Subcutaneous abdominal adipose tissue (tissue), 5 donors: ENCODE data around the gene GEMIN7.
"Not testable (repeated sequence)": the region's sequence is repeated elsewhere in the genome, so short reads cannot be mapped to it uniquely, and the experiment has no call there.

ENCODE experiments used
- H3K27ac ChIP-seq: one replicate; pipeline ENCODE4 v1.7.0; 2013; ENCODE audit warnings: low read depth, mild to moderate bottlenecking, inconsistent platforms, low read length, moderate library complexity
- H3K27me3 ChIP-seq, 5 donors: one replicate each; pipeline ENCODE4 v1.7.0; 2013; ENCODE audit warnings: low read length in 5 of 5, inconsistent platforms in 1 of 5; ENCODE audit not compliant: control insufficient read depth in 5 of 5, insufficient read depth in 4 of 5
- H3K36me3 ChIP-seq, 5 donors: one replicate each; pipeline ENCODE4 v1.7.0; 2013; ENCODE audit warnings: low read length in 5 of 5; ENCODE audit not compliant: control insufficient read depth in 5 of 5, insufficient read depth in 5 of 5
- H3K4me1 ChIP-seq, 5 donors: one replicate each; pipeline ENCODE4 v1.7.0; 2013; ENCODE audit warnings: low read length in 5 of 5, mild to moderate bottlenecking in 3 of 5, moderate library complexity in 1 of 5; ENCODE audit not compliant: control insufficient read depth in 5 of 5, insufficient read depth in 5 of 5
- H3K4me3 ChIP-seq, 5 donors: one replicate each; pipeline ENCODE4 v1.7.0; 2013; ENCODE audit warnings: low read length in 5 of 5, low read depth in 1 of 5
- H3K9ac ChIP-seq, 5 donors: one replicate each; pipeline ENCODE4 v1.7.0; 2013; ENCODE audit warnings: low read length in 5 of 5, mild to moderate bottlenecking in 4 of 5, moderate library complexity in 3 of 5
- H3K9me3 ChIP-seq, 5 donors: one replicate each; pipeline ENCODE4 v1.7.0; 2013; ENCODE audit warnings: low read length in 5 of 5; ENCODE audit not compliant: control insufficient read depth in 5 of 5
- donor health status: healthy.
- donor health status: healthy.
- donor health status: healthy.
- donor health status: healthy.
- donor health status: healthy.

GEMIN7 gene

GRCh38 chr19:45115809-45116615 lies 37.0 kb downstream of the GEMIN7 start:
- Histone ChIP-seq H3K36me3 (peaks cover 0 to 2% (median 0%) of the 10 kb centered on the region in 5 donors), H3K4me1 (peaks cover 0 to 17% (median 10%) of the 10 kb centered on the region in 5 donors), H3K9ac (no peak overlapping the region)

GRCh38 chr19:45117167-45117594 lies 38.1 kb downstream of the GEMIN7 start:
- Histone ChIP-seq H3K27me3 (no peaks in the 10 kb centered on the region), H3K27ac (no peak overlapping the region), H3K9ac (peak overlapping the region in 1 of 5 donors; percentile 4), H3K36me3 (peaks cover 0 to 2% (median 0%) of the 10 kb centered on the region in 5 donors), H3K9me3 (no peaks in the 10 kb centered on the region), H3K4me3 (no peak overlapping the region), H3K4me1 (peaks cover 0 to 17% (median 10%) of the 10 kb centered on the region in 5 donors)

More at GRCh38 chr19:45115809-45116615, 37.0 kb downstream of the GEMIN7 start:
- Histone ChIP-seq H3K27me3 (no peaks in the 10 kb centered on the region), H3K27ac (no peak overlapping the region), H3K9me3 (no peaks in the 10 kb centered on the region), H3K4me3 (no peak overlapping the region)

- no peak overlapping the region for H3K27ac ChIP-seq
- no peaks in the 10 kb centered on the region for H3K27me3 ChIP-seq
- no peaks in the 10 kb centered on the region for H3K9me3 ChIP-seq
- H3K36me3 ChIP-seq, result peaks cover 0 to 2% (median 0%) of the 10 kb centered on the region in 5 donors
- peaks cover 0 to 17% (median 10%) of the 10 kb centered on the region in 5 donors for H3K4me1 ChIP-seq
- H3K4me3 ChIP-seq, result no peak overlapping the region
- H3K9ac ChIP-seq, result peak overlapping the region in 3 of 5 donors; percentile 4 to 21 (median 19)
Observed at GRCh38 chr19:45117671-45118070, 38.6 kb downstream of the GEMIN7 start.

- Histone ChIP-seq H3K4me3 (no peak overlapping the region), H3K9ac (peak overlapping the region in 3 of 5 donors; percentile 19 to 25 (median 21)), H3K27ac (no peak overlapping the region), H3K27me3 (no peaks in the 10 kb centered on the region), H3K9me3 (no peaks in the 10 kb centered on the region), H3K36me3 (peaks cover 0 to 2% (median 0%) of the 10 kb centered on the region in 5 donors), H3K4me1 (peaks cover 0 to 17% (median 10%) of the 10 kb centered on the region in 5 donors)
Observed at GRCh38 chr19:45118106-45118505, 39.0 kb downstream of the GEMIN7 start.

GRCh38 chr19:45118591-45119355 lies 39.7 kb downstream of the GEMIN7 start:
- not testable (repeated sequence) for H3K9me3 ChIP-seq, H3K4me3 ChIP-seq, H3K27ac ChIP-seq, H3K36me3 ChIP-seq, H3K27me3 ChIP-seq
- H3K9ac ChIP-seq, result peak overlapping the region in 1 of 5 donors; percentile 25
- peaks cover 0 to 20% (median 15%) of the 10 kb centered on the region in 5 donors for H3K4me1 ChIP-seq

- Histone ChIP-seq H3K9ac (no peak overlapping the region), H3K4me1 (peaks cover 0 to 21% (median 18%) of the 10 kb centered on the region in 5 donors)
Observed at GRCh38 chr19:45119582-45119981, 40.5 kb downstream of the GEMIN7 start.

GRCh38 chr19:45121827-45122345 lies 42.8 kb downstream of the GEMIN7 start:
- H3K27ac ChIP-seq, result no peak overlapping the region
- H3K27me3 ChIP-seq, result no peaks in the 10 kb centered on the region
- H3K4me3 ChIP-seq, result no peak overlapping the region
- peaks cover 0 to 23% (median 21%) of the 10 kb centered on the region in 5 donors for H3K4me1 ChIP-seq
- H3K9me3 ChIP-seq, result no peaks in the 10 kb centered on the region
- peaks cover 0 to 3% (median 0%) of the 10 kb centered on the region in 5 donors for H3K36me3 ChIP-seq
- H3K9ac ChIP-seq, result no peak overlapping the region

More at GRCh38 chr19:45119582-45119981, 40.5 kb downstream of the GEMIN7 start:
- no peak overlapping the region for H3K4me3 ChIP-seq
- H3K36me3 ChIP-seq, result peaks cover 0 to 3% (median 0%) of the 10 kb centered on the region in 5 donors
- no peaks in the 10 kb centered on the region for H3K9me3 ChIP-seq
- no peaks in the 10 kb centered on the region for H3K27me3 ChIP-seq
- no peak overlapping the region for H3K27ac ChIP-seq

- Histone ChIP-seq H3K4me1 (peaks cover 0 to 15% (median 14%) of the 10 kb centered on the region in 5 donors), H3K27ac (no peak overlapping the region), H3K36me3 (peaks cover 0 to 3% (median 0%) of the 10 kb centered on the region in 5 donors), H3K4me3 (no peak overlapping the region), H3K9me3 (no peaks in the 10 kb centered on the region), H3K9ac (no peak overlapping the region), H3K27me3 (no peaks in the 10 kb centered on the region)
Observed at GRCh38 chr19:45122832-45123231, 43.8 kb downstream of the GEMIN7 start.

- peak overlapping the region in 1 of 5 donors; percentile 4 for H3K9ac ChIP-seq
- H3K27ac ChIP-seq, result no peak overlapping the region
- H3K4me3 ChIP-seq, result no peak overlapping the region
- H3K27me3 ChIP-seq, result no peaks in the 10 kb centered on the region
- H3K4me1 ChIP-seq, result peaks cover 0 to 12% (median 9%) of the 10 kb centered on the region in 5 donors
- no peaks in the 10 kb centered on the region for H3K9me3 ChIP-seq
- peaks cover 0 to 3% (median 0%) of the 10 kb centered on the region in 5 donors for H3K36me3 ChIP-seq
Observed at GRCh38 chr19:45123440-45123850, 44.4 kb downstream of the GEMIN7 start.
